ENCODE results near the gene CCDC182. TPM values are rescaled to one million over a fixed set of nuclear protein-coding genes. Genes with fewer than 3 reads are reported as not detected.

CCDC182 gene
- total and polyA plus RNA-seq, 2 of the 13 experiments (the other 11 are each of a cell fraction or from before 2014, with no cell fraction given), result not detected

GRCh38 chr17:57783338-57783742 is 38.2 kb upstream of the CCDC182 start (continued):
- no peak for TF ChIP-seq ZBTB39 (CRISPR knock-in tag; IDR thresholded peaks at IDR 0.05)
- TF ChIP-seq ZNF839 (CRISPR knock-in tag; IDR thresholded peaks at IDR 0.05; ENCODE audit: borderline replicate concordance), result peak; percentile 50; the same call in 1 of the 2 replicates
- no peak for TF ChIP-seq MIXL1 (CRISPR knock-in tag; IDR thresholded peaks at IDR 0.05)
- no peak for TF ChIP-seq PRPF4 (IDR thresholded peaks at IDR 0.05; ENCODE audit: low read depth, low read length, poor library complexity, severe bottlenecking)
- no peak for TF ChIP-seq GATAD1 (CRISPR knock-in tag; IDR thresholded peaks at IDR 0.05)
- no peak for TF ChIP-seq ZNF430 (CRISPR knock-in tag; IDR thresholded peaks at IDR 0.05)
- TF ChIP-seq SP5 (CRISPR knock-in tag; IDR thresholded peaks at IDR 0.05; ENCODE audit: borderline replicate concordance, low read depth), result peak; percentile 82
- TF ChIP-seq BHLHE40 (IDR thresholded peaks at IDR 0.05; ENCODE audit: low read length), result 0 out of 2 replicates have a peak, but pooled peaks have one; percentile 41
- TF ChIP-seq ZNF280B (CRISPR knock-in tag; IDR thresholded peaks at IDR 0.05; ENCODE audit: borderline replicate concordance), result no peak
- TF ChIP-seq CENPBD1 (CRISPR knock-in tag; IDR thresholded peaks at IDR 0.05; ENCODE audit: borderline replicate concordance, low read depth), result no peak
- no peak for TF ChIP-seq ZBTB4 (CRISPR knock-in tag; IDR thresholded peaks at IDR 0.05; ENCODE audit: borderline replicate concordance)
- no peak for TF ChIP-seq CREBL2 (CRISPR knock-in tag; IDR thresholded peaks at IDR 0.05; ENCODE audit: borderline replicate concordance)
- no peak for TF ChIP-seq RBM39 (IDR thresholded peaks at IDR 0.05; ENCODE audit: low read depth, low read length, poor library complexity, severe bottlenecking)
- no peak for TF ChIP-seq HOMEZ (CRISPR knock-in tag; IDR thresholded peaks at IDR 0.05; ENCODE audit: low read depth)
- TF ChIP-seq SSRP1 (CRISPR knock-in tag; IDR thresholded peaks at IDR 0.05), result no peak
- TF ChIP-seq HNF4G (IDR thresholded peaks at IDR 0.05; ENCODE audit: borderline replicate concordance, low read depth, low read length), result no peak
- TF ChIP-seq HNF4G (CRISPR knock-in tag; IDR thresholded peaks at IDR 0.05; ENCODE audit: borderline replicate concordance, low read depth), result no peak
- no peak for TF ChIP-seq HBP1 (CRISPR knock-in tag; IDR thresholded peaks at IDR 0.05; ENCODE audit: low read depth)
- no peak for TF ChIP-seq NPAS2 (CRISPR knock-in tag; IDR thresholded peaks at IDR 0.05; ENCODE audit: borderline replicate concordance)
- TF ChIP-seq POGZ (CRISPR knock-in tag; IDR thresholded peaks at IDR 0.05), result peak; percentile 34; the same call in 1 of the 2 replicates

Data from HepG2 (cell line).